SK-N-SH (cell line): ENCODE results near the gene ZDHHC5. TPM values are rescaled to one million over a fixed set of nuclear protein-coding genes. Genes with fewer than 3 reads are reported as not detected.

ENCODE experiments used
- CTCF ChIA-PET: fragments of 300-600, 350-600 bp; formaldehyde crosslinking; extraction: SDS; loops from one replicate; lab custom pipeline; 2021; lab: Yijun Ruan, JAX
- POLR2A ChIA-PET: fragments of 350-600 bp; sonication (Branson Sonifier 250); formaldehyde crosslinking; extraction: SDS; loops from one replicate; lab custom pipeline; 2020; ENCODE audit warnings: antibody characterized with exemption, inconsistent platforms; lab: Yijun Ruan, JAX
- DNase-seq: peaks from one replicate; pipeline ENCODE4 v3.0.0; 2012
- H2AFZ ChIP-seq: fragments of 200-600 bp; sonication (generic); 2 replicates; pipeline ENCODE4 v1.8.1; 2016; ENCODE audit warnings: antibody characterized with exemption, mild to moderate bottlenecking, low read depth
- H3F3A ChIP-seq: fragments of 200-600 bp; sonication (generic); replicated peaks from 2 replicates; pipeline ENCODE3; 2016; ENCODE audit warnings: antibody characterized with exemption, mild to moderate bottlenecking; ENCODE audit not compliant: insufficient read depth
- H3K27ac ChIP-seq, 2 experiments: fragments of 200-500 bp in 1 of 2; fragments of 200-600 bp in 1 of 2; sonication (Bioruptor generic) in 1 of 2; sonication (generic), shearing (Covaris generic) in 1 of 2; 2 replicates each; pipeline versions ENCODE4 v1.5.1 to v1.6.1; 2014 to 2016; ENCODE audit warnings: low read depth in 2 of 2, inconsistent platforms in 1 of 2, low read length in 1 of 2, mild to moderate bottlenecking in 1 of 2, mixed read lengths in 1 of 2
- H3K27me3 ChIP-seq: fragments of 200-600 bp; sonication (generic), shearing (Covaris generic); 2 replicates; pipeline ENCODE4 v1.6.1; 2016; ENCODE audit warnings: mixed run types; ENCODE audit not compliant: insufficient read depth
- H3K36me3 ChIP-seq, 2 experiments: fragments of 200-500 bp in 1 of 2; fragments of 200-600 bp in 1 of 2; sonication (Bioruptor generic) in 1 of 2; sonication (generic) in 1 of 2; replicated peaks in 1 of 2; 2 replicates each; pipeline versions ENCODE3 to v1.5.1; 2014 to 2016; ENCODE audit warnings: low read length in 1 of 2, mild to moderate bottlenecking in 1 of 2; ENCODE audit not compliant: insufficient read depth in 2 of 2, control insufficient read depth in 1 of 2
- H3K4me1 ChIP-seq, 2 experiments: fragments of 200-500 bp in 1 of 2; fragments of 200-600 bp in 1 of 2; sonication (Bioruptor generic) in 1 of 2; sonication (generic), shearing (Covaris generic) in 1 of 2; 2 replicates each; pipeline versions ENCODE4 v1.5.1 to v1.6.1; 2014 to 2016; ENCODE audit warnings: low read depth in 1 of 2, low read length in 1 of 2, mixed run types in 1 of 2; ENCODE audit not compliant: insufficient read depth in 2 of 2, control insufficient read depth in 1 of 2
- H3K4me2 ChIP-seq: fragments of 200-600 bp; sonication (generic), shearing (Covaris generic); 2 replicates; pipeline ENCODE4 v1.6.1; 2017; ENCODE audit warnings: mixed run types
- H3K4me3 ChIP-seq, 2 experiments: fragments of 200-500 bp in 1 of 2; fragments of 200-600 bp in 1 of 2; sonication (Bioruptor generic) in 1 of 2; sonication (generic), shearing (Covaris generic) in 1 of 2; 2 replicates each; pipeline versions ENCODE4 v1.5.1 to v1.8.1; 2014 to 2016; ENCODE audit warnings: low read depth in 2 of 2, inconsistent platforms in 1 of 2, low read length in 1 of 2, mild to moderate bottlenecking in 1 of 2, mixed read lengths in 1 of 2, moderate library complexity in 1 of 2
- H3K79me2 ChIP-seq: fragments of 200-600 bp; sonication (generic); 2 replicates; pipeline ENCODE4 v1.8.1; 2017; ENCODE audit warnings: mild to moderate bottlenecking; ENCODE audit not compliant: insufficient read depth
- H3K9ac ChIP-seq: fragments of 200-600 bp; sonication (generic); 2 replicates; pipeline ENCODE4 v1.6.1; 2017; ENCODE audit warnings: mixed run types
- H3K9me2 ChIP-seq: fragments of 200-600 bp; sonication (generic); 2 replicates; pipeline ENCODE4 v1.6.1; 2017; ENCODE audit warnings: mixed run types
- H3K9me3 ChIP-seq: fragments of 200-600 bp; sonication (generic); 2 replicates; pipeline ENCODE4 v1.6.1; 2017; ENCODE audit warnings: mixed run types, mild to moderate bottlenecking, moderate library complexity
- H4K20me1 ChIP-seq: fragments of 200-600 bp; sonication (generic); 2 replicates; pipeline ENCODE4 v1.6.1; 2017; ENCODE audit warnings: mild to moderate bottlenecking, mixed run types; ENCODE audit not compliant: insufficient read depth
- EZH2phosphoT487 ChIP-seq: fragments of 200-600 bp; sonication (generic); IDR thresholded peaks from 2 replicates; pipeline ENCODE4 v1.6.1; 2017; ENCODE audit warnings: low read depth, mixed run types, mild to moderate bottlenecking, antibody characterized with exemption, moderate library complexity, borderline replicate concordance
- FOXJ3 ChIP-seq: sonication (generic); formaldehyde crosslinking; IDR thresholded peaks from 2 replicates; pipeline ENCODE4 v1.5.1; 2020; ENCODE audit warnings: mild to moderate bottlenecking, missing genetic modification reagents
- FOXM1 ChIP-seq: IDR thresholded peaks from 2 replicates; pipeline ENCODE4 v1.4.0; 2012; ENCODE audit warnings: low read depth, mild to moderate bottlenecking
- MAX ChIP-seq: IDR thresholded peaks from 2 replicates; pipeline ENCODE4 v1.4.0; 2012; ENCODE audit warnings: low read depth
- MEF2A ChIP-seq: IDR thresholded peaks from 2 replicates; pipeline ENCODE4 v1.4.0; 2012; ENCODE audit warnings: low read depth, borderline replicate concordance
- NRF1 ChIP-seq: IDR thresholded peaks from 2 replicates; pipeline ENCODE4 v1.6.1; 2012; ENCODE audit warnings: low read depth, mild to moderate bottlenecking, low read length
- RXRA ChIP-seq: IDR thresholded peaks from 2 replicates; pipeline ENCODE4 v1.4.0; 2012; ENCODE audit warnings: low read depth, mild to moderate bottlenecking, borderline replicate concordance
- TAF1 ChIP-seq: IDR thresholded peaks from 2 replicates; pipeline ENCODE4 v1.6.1; 2012; ENCODE audit warnings: low read depth, mild to moderate bottlenecking, low read length, moderate library complexity, borderline replicate concordance
- WGBS: methylation state at CpG from one replicate; pipeline ENCODE4 v1.1.6; 2017; ENCODE audit warnings: low lambda C conversion rate; 5-methylcytosine and 5-hydroxymethylcytosine counted together
- polyA plus RNA-seq, 3 experiments: library from polyadenylated mRNA; depleted of rRNA; stranded (reverse); fragments of >200 nt; gene quantifications; 2 replicates each; pipeline ENCODE4 v1.2.3, GENCODE V29; 2012
- TF ChIP-seq, protein P1 (sequence below): fragments of 150-350 bp; IDR thresholded peaks from 2 replicates; pipeline ENCODE4 v1.6.1; 2016; ENCODE audit warnings: mild to moderate bottlenecking, low read depth, low read length
- TF ChIP-seq, protein P2 (sequence below): fragments of 150-350 bp; IDR thresholded peaks from 2 replicates; pipeline ENCODE4 v1.6.1; 2017; ENCODE audit warnings: antibody characterized with exemption, low read length, low read depth, borderline replicate concordance

Gene ZDHHC5
- polyA plus RNA-seq, 1 of the 3 experiments (the other 2 are of a cell fraction), result 46.6 TPM

DNA sequence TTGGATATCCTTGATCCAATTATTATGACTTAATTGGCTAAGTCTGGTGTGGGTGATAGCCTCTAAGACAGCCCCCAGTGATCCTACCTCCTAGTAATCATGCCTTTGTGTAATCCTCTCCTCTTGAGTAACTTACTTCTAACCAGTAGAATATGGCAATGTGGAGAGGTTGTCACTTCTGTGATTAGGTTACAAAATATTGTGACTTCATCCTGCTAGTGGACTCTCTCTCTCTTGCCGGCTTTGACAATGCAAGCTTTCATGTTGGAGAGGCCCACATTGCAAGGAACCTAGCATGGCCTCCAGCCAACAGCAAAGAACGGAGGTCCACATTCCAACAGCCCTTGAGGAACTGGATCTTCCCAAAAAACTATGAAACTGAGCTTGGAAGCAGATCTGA lies 37.7 kb upstream of the ZDHHC5 start:
- Histone ChIP-seq H3K79me2 (no peaks in the 10 kb centered on the region), H3K9ac (no peak overlapping the region), H3K27me3 (peaks cover 6% of the 10 kb centered on the region; the same call in 1 of the 2 replicates), H3K9me2 (no peaks in the 10 kb centered on the region), H3K4me3 (no peak overlapping the region), H3K27ac (no peak overlapping the region), H3K36me3 (no peaks in the 10 kb centered on the region), H3K4me2 (no peak overlapping the region), H4K20me1 (no peaks in the 10 kb centered on the region), H3K4me1 (no peaks in the 10 kb centered on the region), H2AFZ (no peak overlapping the region), H3F3A (no peaks in the 10 kb centered on the region)
- ChIA-PET CTCF (interaction anchor here (5.8 kb wide), 1 partner anchor 15 kb away, joined by 21 read pairs; no protein-coding TSS in a partner anchor), POLR2A (no interaction called here)
- no peak for DNase-seq
- WGBS, result 37% methylated on average over 2 of the region's 2 CpGs
- TF ChIP-seq MEF2A, result no peak
- TF ChIP-seq, protein P1, sequence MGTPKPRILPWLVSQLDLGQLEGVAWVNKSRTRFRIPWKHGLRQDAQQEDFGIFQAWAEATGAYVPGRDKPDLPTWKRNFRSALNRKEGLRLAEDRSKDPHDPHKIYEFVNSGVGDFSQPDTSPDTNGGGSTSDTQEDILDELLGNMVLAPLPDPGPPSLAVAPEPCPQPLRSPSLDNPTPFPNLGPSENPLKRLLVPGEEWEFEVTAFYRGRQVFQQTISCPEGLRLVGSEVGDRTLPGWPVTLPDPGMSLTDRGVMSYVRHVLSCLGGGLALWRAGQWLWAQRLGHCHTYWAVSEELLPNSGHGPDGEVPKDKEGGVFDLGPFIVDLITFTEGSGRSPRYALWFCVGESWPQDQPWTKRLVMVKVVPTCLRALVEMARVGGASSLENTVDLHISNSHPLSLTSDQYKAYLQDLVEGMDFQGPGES, result no peak
- TF ChIP-seq, protein P2, sequence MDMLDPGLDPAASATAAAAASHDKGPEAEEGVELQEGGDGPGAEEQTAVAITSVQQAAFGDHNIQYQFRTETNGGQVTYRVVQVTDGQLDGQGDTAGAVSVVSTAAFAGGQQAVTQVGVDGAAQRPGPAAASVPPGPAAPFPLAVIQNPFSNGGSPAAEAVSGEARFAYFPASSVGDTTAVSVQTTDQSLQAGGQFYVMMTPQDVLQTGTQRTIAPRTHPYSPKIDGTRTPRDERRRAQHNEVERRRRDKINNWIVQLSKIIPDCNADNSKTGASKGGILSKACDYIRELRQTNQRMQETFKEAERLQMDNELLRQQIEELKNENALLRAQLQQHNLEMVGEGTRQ, result no peak
- TF ChIP-seq FOXM1, result no peak
- TF ChIP-seq MAX, result no peak
- no peak for TF ChIP-seq EZH2phosphoT487
- TF ChIP-seq FOXJ3, result no peak
- TF ChIP-seq TAF1, result no peak
- TF ChIP-seq, all 33 proteins: peak for 0
- H3K9me3 ChIP-seq, result no peaks in the 10 kb centered on the region

- WGBS, result 34% methylated on average over 5 of the region's 5 CpGs
- POLR2A ChIA-PET, result interaction anchor here (0.6 kb wide), 1 partner anchor 101 kb away, joined by 3 read pairs; no protein-coding TSS in a partner anchor
- no peaks in the 10 kb centered on the region for H4K20me1 ChIP-seq
- H3K9ac ChIP-seq, result no peak overlapping the region
- H3K79me2 ChIP-seq, result no peaks in the 10 kb centered on the region
- H3K4me2 ChIP-seq, result no peak overlapping the region
- no peak overlapping the region for H3K27ac ChIP-seq
- no peak for DNase-seq
- H3K27me3 ChIP-seq, result peaks cover 6% of the 10 kb centered on the region; the same call in 1 of the 2 replicates
- no peaks in the 10 kb centered on the region for H3K9me3 ChIP-seq
- no peaks in the 10 kb centered on the region for H3K4me1 ChIP-seq
- no peak overlapping the region for H2AFZ ChIP-seq
- CTCF ChIA-PET, result interaction anchor here (1.2 to 5.8 kb wide), 2 partner anchors 13 to 65 kb away, joined by 4 to 21 read pairs; partner anchors contain the start of gene UBE2L6
- H3K36me3 ChIP-seq, result no peaks in the 10 kb centered on the region
- TF ChIP-seq RXRA, result no peak
- TF ChIP-seq NRF1, result no peak
- TF ChIP-seq, all 33 proteins: peak for 0
- no peak overlapping the region for H3K4me3 ChIP-seq
- no peaks in the 10 kb centered on the region for H3F3A ChIP-seq
- H3K9me2 ChIP-seq, result no peaks in the 10 kb centered on the region
Observed at GRCh38 chr11:57632116-57632515, 35.8 kb upstream of the ZDHHC5 start.
